Nephron progenitor cell (in vitro differentiated cells): ENCODE data around the gene INPP5B.

ENCODE experiments used
- DNase-seq: peaks from one replicate; pipeline ENCODE4 v3.0.0; 2021
- H3K27ac Mint-ChIP-seq: 2 replicates; pipeline ENCODE4 v1.8.0; 2021; ENCODE audit warnings: mild to moderate bottlenecking, moderate library complexity, mixed read lengths
- H3K27me3 Mint-ChIP-seq: 2 replicates; pipeline ENCODE4 v1.8.0; 2021; ENCODE audit warnings: mild to moderate bottlenecking, low read depth, mixed read lengths; ENCODE audit not compliant: poor library complexity
- H3K36me3 Mint-ChIP-seq: 2 replicates; pipeline ENCODE4 v1.8.0; 2021; ENCODE audit warnings: low read depth, mixed read lengths
- H3K4me1 Mint-ChIP-seq: 2 replicates; pipeline ENCODE4 v1.8.0; 2021; ENCODE audit warnings: mixed read lengths
- H3K4me3 Mint-ChIP-seq: 2 replicates; pipeline ENCODE4 v1.8.0; 2021; ENCODE audit warnings: mild to moderate bottlenecking, moderate library complexity, mixed read lengths
- H3K9me3 Mint-ChIP-seq: 2 replicates; pipeline ENCODE4 v1.8.0; 2021; ENCODE audit warnings: mild to moderate bottlenecking, moderate library complexity, mixed read lengths
- CTCF ChIP-seq: fragments of 200-600 bp; sonication (generic); IDR thresholded peaks from 2 replicates; pipeline ENCODE4 v1.5.0; 2021; ENCODE audit warnings: antibody characterized with exemption

INPP5B gene

GRCh38 chr1:37811027-37811655 lies 135.7 kb downstream of the INPP5B start:
- Mint-ChIP-seq H3K36me3 (peaks cover 9% of the 10 kb centered on the region), H3K27ac (no peak overlapping the region), H3K4me1 (peaks cover 24% of the 10 kb centered on the region), H3K9me3 (no peaks in the 10 kb centered on the region), H3K4me3 (peak overlapping the region; percentile 16), H3K27me3 (no peaks in the 10 kb centered on the region)
- DNase-seq: peak; percentile 77
- peak; percentile 89 for TF ChIP-seq CTCF
